H1 (cell line): Measurements from ENCODE around the gene DLG5.

Experiments
- ATF2 ChIP-seq: IDR thresholded peaks from 2 replicates; pipeline ENCODE4 v1.6.1; 2012; ENCODE audit warnings: low read length, inconsistent platforms
- BACH1 ChIP-seq: IDR thresholded peaks from 2 replicates; pipeline ENCODE4 v1.6.1; 2012; ENCODE audit warnings: low read length, improper control_type of control experiment
- CBX8 ChIP-seq: fragments of 300-800, 300-1000 bp; sonication (generic); IDR thresholded peaks from 2 replicates; pipeline ENCODE4 v1.7.1; 2016; ENCODE audit warnings: low read depth, low read length, borderline replicate concordance
- CEBPB ChIP-seq: IDR thresholded peaks from 2 replicates; pipeline ENCODE4 v1.6.1; 2012; ENCODE audit warnings: low read depth, low read length
- CREB1 ChIP-seq: IDR thresholded peaks from 2 replicates; pipeline ENCODE4 v1.6.1; 2012; ENCODE audit warnings: inconsistent platforms
- CTCF ChIP-seq, 3 experiments: IDR thresholded peaks; 1 replicate in 2 of 3; 2 replicates in 1 of 3; pipeline versions ENCODE4 v1.5.1 to v1.6.1; 2011; ENCODE audit warnings: low read length in 3 of 3, mild to moderate bottlenecking in 3 of 3, inconsistent platforms in 2 of 3, low read depth in 1 of 3, moderate library complexity in 1 of 3; ENCODE audit not compliant: insufficient read depth in 1 of 3; ENCODE audit errors: control extremely low read depth in 1 of 3
- E2F6 ChIP-seq: IDR thresholded peaks from 2 replicates; pipeline ENCODE4 v1.6.1; 2012; ENCODE audit warnings: inconsistent platforms
- EZH2 ChIP-seq: fragments of 200-600 bp; sonication (generic); IDR thresholded peaks from 2 replicates; pipeline ENCODE4 v1.7.1; 2012; ENCODE audit warnings: low read depth, mild to moderate bottlenecking, moderate library complexity, low read length, inconsistent platforms; ENCODE audit not compliant: severe bottlenecking
- GABPA ChIP-seq: IDR thresholded peaks from 2 replicates; pipeline ENCODE4 v1.6.1; 2011; ENCODE audit warnings: mild to moderate bottlenecking, low read length, moderate library complexity, borderline replicate concordance; ENCODE audit not compliant: insufficient read depth
- RXRA ChIP-seq: IDR thresholded peaks from 2 replicates; pipeline ENCODE4 v1.6.1; 2011; ENCODE audit warnings: low read depth, mild to moderate bottlenecking, low read length, moderate library complexity; ENCODE audit not compliant: insufficient read depth
- SAP30 ChIP-seq: fragments of 300-600 bp; sonication (generic); IDR thresholded peaks from 2 replicates; pipeline ENCODE4 v1.7.1; 2012; ENCODE audit warnings: low read length, moderate library complexity, mild to moderate bottlenecking, inconsistent platforms; ENCODE audit not compliant: insufficient read depth, insufficient replicate concordance
- TAF1 ChIP-seq: IDR thresholded peaks from 2 replicates; pipeline ENCODE4 v1.6.1; 2011; ENCODE audit warnings: mild to moderate bottlenecking, low read depth, low read length
- YY1 ChIP-seq: IDR thresholded peaks from 2 replicates; pipeline ENCODE4 v1.6.1; 2011; ENCODE audit warnings: low read depth, mild to moderate bottlenecking, low read length

GRCh38 chr10:77909021-77909748, 17.4 kb downstream of the DLG5 start:
- TF ChIP-seq CTCF (IDR thresholded peaks at IDR 0.05; ENCODE audit: control extremely low read depth in 1 of 3, insufficient read depth in 1 of 3, low read depth in 1 of 3, low read length in 3 of 3), result no peak
- TF ChIP-seq YY1, result no peak
- TF ChIP-seq TAF1, result no peak
- TF ChIP-seq GABPA, result no peak
- no peak for TF ChIP-seq SAP30
- no peak for TF ChIP-seq BACH1
- no peak for TF ChIP-seq E2F6
- TF ChIP-seq RXRA, result no peak
- no peak for TF ChIP-seq EZH2
- no peak for TF ChIP-seq CEBPB
- no peak for TF ChIP-seq CBX8
- no peak for TF ChIP-seq ATF2
- TF ChIP-seq CREB1, result no peak
